ENCODE data around the gene CRADD.
"Not testable (repeated sequence)": the region's sequence is repeated elsewhere in the genome, so short reads cannot be mapped to it uniquely, and the experiment has no call there.

CRADD gene

GRCh38 chr12:93762059-93762719 lies 85.0 kb downstream of the CRADD start:
- no peak for DNase-seq

GRCh38 chr12:93762912-93763553 lies 85.9 kb downstream of the CRADD start:
- DNase-seq: no peak

DNA sequence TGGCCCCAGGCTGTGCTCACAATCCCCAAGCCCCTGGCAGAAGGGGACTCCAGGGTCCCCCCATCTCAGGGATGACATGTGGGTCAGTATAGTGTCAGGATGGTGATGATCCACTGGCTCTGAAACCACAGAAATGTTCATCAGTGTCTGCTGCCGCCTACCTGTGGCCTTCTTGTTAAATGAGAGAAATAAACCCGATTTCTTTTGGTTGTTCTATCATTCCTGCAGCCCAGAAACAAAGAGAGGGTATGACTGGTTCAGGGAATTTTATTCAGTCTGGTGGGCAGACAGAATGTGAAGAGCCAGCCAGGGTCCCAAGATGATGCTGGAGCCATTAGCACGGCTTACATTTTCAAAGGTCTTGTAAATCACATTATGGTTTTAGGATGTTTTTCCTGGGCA lies 86.6 kb downstream of the CRADD start:
- DNase-seq: no peak

DNA sequence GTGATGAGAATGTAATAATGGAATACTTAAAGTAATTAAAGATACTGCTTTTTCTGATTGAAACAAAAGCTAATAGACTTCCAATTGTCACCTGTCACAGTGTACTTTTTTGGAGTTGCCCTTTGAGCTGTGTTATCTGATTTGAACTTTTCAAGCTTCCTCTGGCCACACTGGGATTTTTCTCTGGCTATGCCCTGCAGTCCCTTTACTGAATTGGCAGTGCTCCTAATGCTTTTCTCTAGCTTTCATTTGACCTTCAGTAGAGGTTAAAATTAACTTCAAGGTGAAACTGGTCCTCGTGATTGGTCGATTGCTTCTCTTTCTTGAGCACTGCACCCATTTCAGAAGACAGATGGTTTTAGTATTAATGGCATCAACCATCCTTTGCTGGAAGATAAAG lies 89.2 kb downstream of the CRADD start:
- DNase-seq: no peak

DNA sequence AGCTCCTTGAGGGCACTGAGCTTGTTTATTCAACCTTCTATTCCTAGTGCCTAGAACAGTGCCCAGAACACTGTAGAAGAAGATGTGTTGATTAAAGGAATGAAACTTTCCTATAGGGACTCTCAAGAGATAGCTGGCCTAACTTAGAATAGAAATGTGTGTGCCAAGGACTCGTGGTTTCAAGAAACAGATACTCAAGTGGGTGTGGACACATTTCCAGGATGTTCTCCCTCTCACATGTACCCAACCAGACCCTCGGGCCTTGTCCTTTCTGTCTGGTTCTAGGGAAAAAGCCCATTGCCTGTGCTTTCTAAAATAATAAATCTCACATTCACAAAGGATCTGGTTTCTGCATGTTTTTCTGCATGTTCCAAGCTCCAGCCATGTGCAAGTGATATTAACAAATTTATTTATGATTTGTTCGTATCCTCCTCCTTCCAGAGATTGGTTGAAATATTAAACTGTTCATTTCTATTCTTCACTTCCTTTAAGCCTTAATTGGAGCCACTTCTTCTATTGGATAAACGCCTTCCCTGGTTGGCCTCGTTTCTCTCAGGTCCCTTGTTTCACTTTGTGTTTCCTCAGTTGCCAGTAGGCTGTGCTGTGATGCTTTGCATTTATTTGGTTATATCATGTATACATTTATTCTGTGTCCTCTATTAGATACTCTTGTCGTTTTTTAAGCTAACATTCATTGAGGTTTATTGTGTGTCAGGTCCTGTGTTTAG lies 89.8 kb downstream of the CRADD start:
- no peak for DNase-seq

- DNase-seq: no peak
These were observed 90.3 kb downstream of the CRADD start for GRCh38 chr12:93767524-93767863.

DNA sequence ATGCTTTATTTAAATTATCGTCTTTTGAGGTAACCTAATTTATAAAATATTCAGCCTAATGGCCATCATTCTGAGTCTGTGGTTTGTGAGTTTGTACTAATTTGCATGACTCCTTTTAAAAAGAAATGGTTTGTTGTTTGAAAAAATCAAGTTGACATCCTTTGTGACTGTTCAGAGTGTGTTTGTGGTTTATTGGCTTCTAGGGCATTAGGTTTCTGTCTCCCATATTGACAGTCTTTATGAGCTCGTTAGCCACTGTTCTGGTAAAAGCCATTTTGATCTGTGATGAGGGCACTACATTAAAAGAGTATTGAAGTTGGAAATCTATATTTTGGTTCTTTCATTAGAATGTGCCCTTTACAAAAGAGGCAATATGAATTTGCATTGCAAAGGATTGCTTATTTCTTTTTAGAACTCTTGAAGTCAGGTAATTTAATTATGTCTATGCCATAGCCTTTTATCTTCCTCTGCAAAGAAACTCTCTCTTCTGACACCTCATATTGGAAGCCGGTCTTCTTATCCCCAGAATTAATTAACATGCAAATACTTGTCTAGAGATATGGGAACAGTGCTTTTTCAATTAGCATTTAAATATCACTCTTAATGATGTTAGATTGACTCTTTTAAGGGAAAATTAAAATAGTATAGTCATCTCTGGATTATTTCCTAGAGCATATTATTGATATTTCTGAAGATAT lies 95.0 kb downstream of the CRADD start:
- no peak for DNase-seq

GRCh38 chr12:93773122-93773871 lies 96.1 kb downstream of the CRADD start:
- no peak for DNase-seq

GRCh38 chr12:93776581-93777018 lies 99.4 kb downstream of the CRADD start:
- DNase-seq: no peak

DNA sequence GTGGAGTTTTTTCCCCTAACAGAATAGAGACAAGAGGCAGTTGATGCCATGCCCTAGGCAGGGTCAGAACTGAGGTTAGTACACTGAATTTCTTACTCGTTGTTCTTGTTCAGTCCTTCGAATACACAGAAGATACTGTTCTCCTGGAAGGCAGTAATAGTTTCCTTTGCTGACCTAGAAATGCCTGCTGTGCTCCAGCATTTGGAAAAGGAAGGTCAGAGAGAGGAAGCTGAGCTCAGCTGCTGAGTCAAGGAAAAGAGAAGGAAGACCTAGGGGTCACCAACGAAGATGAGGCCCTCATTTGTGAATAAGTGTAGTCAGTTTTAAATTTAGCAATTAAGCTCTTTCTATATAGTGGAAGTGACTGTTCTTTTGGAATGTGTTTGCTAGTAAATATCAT lies 100.1 kb downstream of the CRADD start:
- no peak for DNase-seq

GRCh38 chr12:93778306-93778705 lies 101.1 kb downstream of the CRADD start:
- no peak for DNase-seq

GRCh38 chr12:93778766-93779165 lies 101.6 kb downstream of the CRADD start:
- DNase-seq: no peak

DNA sequence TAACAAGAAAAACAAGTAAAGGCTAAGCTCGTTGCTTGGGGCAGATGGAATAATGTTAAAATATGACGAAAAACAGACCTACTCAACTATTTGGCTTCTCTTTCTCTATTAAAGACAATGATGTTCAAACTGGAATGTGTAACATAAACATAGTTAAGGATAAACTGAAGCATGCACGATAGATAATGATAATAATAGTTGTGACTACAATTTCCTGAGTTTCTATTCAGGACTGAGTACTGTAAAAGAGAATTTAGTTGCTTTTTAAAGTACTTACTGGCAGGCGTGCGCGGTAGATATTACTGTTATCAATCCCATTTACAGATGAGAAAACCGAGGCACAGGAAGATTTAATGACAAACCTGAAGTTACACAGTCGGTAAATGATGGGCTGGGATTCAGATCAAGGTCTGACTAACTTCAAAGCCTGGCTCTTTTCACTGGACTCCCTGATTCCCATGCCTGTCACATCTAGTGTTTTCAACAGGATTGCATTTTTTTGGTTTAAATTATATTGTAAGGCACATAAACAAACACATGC lies 103.0 kb downstream of the CRADD start:
- DNase-seq: no peak

DNA sequence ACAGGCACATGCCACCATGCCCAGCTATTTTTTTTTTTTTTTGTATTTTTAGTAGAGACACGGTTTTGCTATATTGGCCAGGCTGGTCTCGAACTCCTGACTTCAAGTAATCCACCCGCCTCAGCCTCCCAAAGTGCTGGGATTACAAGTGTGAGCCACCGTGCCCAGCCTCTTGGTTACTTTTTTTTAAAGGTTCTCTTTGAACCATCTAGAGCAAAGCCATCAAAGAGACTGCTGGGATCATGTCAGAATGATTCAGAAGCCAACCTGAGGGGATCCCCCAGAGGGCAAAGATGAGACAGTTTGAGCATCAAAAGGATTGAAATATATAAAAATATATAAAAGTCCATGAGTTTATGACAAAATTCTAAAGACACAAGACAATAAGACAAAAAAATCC lies 103.7 kb downstream of the CRADD start:
- DNase-seq: not testable (repeated sequence)

DNA sequence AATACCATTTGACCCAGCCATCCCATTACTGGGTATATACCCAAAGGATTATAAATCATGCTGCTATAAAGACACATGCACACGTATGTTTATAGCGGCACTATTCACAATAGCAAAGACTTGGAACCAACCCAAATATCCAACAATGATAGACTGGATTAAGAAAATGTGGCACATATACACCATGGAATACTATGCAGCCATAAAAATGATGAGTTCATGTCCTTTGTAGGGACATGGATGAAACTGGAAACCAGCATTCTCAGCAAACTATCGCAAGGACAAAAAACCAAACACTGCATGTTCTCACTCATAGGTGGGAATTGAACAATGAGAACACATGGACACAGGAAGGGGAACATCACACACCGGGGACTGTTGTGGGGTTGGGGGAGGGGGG lies 104.8 kb downstream of the CRADD start:
- DNase-seq: not testable (repeated sequence)

DNA sequence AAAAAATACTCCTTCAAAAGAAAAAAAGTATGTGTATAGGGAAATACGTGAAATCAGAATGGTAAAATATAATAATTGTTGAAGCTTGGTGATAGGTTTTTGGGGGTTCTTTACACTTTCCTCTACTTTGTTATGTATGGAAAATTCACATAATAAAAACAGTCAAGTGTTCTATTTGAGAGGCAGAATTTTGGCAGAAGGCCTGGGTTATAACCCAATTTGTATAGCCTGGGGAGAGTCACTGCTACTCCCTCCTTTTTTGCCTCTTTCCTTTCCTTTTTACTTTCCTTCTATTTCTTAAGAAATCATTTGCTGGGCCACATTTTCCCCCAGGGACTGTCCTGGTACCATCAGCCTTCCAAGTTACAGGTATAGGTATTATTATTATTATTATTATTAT lies 105.7 kb downstream of the CRADD start:
- no peak for DNase-seq

DNA sequence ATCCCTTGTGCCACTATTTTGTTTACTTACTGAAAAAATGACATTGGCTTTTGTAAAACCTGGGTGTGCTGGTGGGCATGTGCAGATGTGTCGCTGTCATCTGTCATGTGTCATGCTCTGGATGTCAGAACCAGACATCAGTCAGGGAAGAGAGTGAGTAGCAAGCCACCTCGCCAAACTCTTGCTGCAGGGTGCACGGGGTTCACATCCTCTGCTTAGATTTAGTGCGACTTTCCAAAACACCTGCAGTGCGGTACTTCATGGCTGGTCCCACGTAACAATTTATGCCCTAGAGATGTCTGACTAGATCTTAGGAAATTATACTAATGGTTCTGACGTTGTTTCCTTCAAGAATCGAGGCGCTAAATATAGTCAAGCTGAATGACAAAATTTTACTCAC lies 106.7 kb downstream of the CRADD start:
- DNase-seq: no peak

DNA sequence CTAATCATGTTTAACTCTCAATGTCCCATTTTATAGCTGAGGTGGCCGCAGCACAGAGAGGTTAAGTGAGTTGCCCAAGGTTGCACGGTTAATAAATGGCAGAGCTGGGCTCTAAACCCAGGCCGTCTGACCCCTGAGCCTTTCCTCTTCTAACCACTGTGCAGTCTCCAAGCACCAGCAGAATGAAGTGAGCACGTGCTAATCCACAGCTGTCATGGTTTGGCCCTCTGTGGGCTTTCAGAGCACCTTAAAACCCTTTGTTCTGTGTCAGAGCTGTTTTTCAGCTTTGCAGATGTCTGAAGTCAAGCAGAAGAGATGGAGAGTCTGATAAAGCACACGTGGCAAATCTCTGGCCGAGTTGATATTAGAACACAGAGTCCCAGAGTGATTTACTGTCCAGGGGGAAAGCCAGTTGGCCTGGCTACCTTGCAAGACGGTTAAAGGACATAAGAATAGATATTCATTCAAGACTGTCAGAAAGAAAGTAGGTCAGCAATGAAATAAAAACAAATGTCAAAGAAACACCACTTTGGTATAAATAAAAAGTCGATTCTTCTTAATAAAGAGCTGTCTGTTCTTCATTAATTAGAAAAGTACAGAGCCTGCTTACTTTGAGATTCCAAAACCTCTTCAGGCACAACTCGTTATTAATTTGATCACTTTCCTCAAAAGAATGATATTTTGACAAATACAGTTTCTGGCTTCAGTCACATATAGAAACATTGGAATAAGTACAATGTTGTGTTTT lies 107.3 kb downstream of the CRADD start:
- no peak for DNase-seq

GRCh38 chr12:93785249-93786010 lies 108.3 kb downstream of the CRADD start:
- no peak for DNase-seq

- DNase-seq: no peak
These were observed 109.7 kb downstream of the CRADD start for GRCh38 chr12:93786656-93787397.

Data from NCI-H1048 (cell line).